RPMI7951 (cell line): ENCODE data around the gene FAM222B. TPM values are rescaled to one million over a fixed set of nuclear protein-coding genes. Genes with fewer than 3 reads are reported as not detected.

Experiments used
- DNase-seq: peaks from one replicate; pipeline ENCODE4 v3.0.0-alpha.2; 2012; ENCODE audit warnings: low read depth
- total RNA-seq: library from RNA; depleted of rRNA; stranded (reverse); fragments of >200 nt; shearing (Covaris generic); gene quantifications from 2 replicates; pipeline ENCODE4 v1.2.3, GENCODE V29; 2014

Gene FAM222B
- total RNA-seq, 1 experiment from 2014 or later = 3.4 TPM

DNA sequence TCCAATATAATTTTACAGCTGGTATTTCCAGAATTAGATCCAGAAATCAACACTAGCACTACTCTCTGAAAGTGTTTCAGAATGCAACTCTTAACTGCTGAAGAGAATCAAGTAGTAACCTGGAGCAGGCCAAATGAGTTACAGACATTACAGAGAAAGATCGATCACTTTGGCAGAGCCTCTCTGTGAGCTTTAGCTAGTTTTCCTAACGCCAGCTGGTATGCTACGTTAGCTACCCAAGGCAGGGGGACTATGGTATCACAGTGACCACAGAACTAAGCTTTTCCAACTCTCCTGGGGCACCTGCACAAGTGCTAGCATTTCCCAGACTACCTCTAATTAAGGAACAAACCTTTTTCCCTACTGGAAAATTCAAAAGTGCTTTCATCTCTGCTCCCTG is 68.4 kb downstream of the FAM222B start:
- DNase-seq = no peak

GRCh38 chr17:28773736-28774135 is 68.9 kb downstream of the FAM222B start:
- no peak for DNase-seq

DNA sequence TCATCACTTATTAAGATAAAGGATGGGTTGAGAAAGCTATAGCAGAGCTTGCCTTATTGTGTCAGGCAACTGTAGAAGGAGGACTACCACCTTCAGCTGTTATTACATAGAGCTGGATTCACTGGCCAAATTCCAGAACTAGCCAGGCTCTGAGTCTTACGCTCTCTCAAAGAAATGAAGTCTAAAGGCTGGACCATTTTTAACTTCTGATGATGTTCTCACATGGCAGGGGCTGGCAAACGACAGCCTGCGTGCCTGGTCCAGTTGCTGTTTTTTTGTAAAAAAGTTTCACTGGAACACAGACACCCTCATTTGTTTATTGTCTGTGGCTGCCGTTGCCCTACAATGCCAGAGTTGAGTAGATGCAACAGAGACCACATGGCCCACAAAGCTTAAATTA is 77.6 kb downstream of the FAM222B start:
- no peak for DNase-seq

DNA sequence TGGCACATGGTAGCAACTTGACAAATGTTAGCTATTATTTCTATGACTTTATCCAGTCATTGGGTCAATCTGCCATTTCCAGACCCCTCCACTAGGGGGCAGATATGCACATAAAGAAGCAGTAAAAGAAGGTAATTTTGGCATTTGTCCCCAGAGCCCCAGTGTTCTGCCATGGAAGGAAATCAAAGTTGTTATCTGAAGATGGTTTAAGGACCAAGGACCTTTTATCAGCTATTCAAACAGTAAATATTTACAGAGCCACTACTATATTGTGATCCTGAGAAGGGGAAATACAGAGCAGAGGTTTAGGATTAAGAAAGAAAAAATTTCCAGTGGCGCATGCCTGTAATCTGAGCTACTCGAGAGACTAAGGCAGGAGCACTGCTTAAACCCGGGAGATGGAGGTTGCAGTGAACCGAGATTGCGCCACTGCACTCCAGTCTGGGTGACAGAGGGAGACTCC is 78.8 kb downstream of the FAM222B start:
- peak; percentile 69 for DNase-seq

- no peak for DNase-seq
These were observed 79.3 kb downstream of the FAM222B start for GRCh38 chr17:28763137-28763799.

DNA sequence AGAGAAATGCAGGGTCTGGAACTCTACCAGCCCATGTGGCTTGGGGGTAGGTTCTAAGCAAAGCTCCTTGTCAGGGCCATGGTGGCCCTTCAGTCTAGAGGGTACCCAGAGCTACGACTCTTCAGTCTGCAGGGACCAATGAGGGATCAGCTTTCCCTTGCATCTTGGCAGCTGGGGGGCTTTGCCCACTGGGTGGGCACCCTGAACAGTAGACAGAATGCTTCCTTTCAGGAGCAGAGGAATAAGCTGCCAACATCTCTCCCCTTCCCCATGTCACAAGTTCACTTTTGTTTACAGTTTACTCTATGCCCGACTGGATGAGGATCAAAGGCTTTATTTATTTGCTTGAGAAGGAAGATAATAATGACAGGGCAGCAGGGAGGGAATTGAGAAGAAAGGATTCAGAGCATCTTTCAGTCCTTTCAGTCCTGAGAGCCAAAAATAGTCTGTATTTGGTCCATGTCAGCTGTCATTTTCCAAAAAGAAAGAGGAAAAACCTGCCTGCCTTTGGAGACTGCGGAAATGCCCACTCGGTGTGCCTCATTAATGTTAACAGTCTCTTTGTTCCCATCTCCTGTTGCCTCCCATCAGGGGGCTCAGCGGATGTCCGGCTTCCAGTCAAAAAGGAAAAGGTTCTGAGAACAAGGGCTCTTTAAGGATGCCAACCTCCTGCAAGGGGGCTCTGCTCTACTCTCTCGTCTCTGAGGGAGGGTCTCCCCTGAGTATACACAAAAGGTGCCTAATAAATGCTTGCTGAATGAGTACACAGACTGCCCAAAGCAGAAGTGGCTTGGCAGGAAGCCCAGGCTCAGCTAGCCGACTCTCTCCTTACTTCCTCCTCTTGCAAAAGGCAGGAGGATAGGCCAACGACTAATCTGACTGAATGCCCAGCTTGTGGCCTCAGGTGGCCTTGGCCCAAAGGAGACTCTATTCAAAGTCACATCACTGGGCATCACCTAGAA is 81.7 kb downstream of the FAM222B start:
- peak; percentile 43 for DNase-seq

GRCh38 chr17:28759256-28759865 is 83.2 kb downstream of the FAM222B start:
- no peak for DNase-seq

DNA sequence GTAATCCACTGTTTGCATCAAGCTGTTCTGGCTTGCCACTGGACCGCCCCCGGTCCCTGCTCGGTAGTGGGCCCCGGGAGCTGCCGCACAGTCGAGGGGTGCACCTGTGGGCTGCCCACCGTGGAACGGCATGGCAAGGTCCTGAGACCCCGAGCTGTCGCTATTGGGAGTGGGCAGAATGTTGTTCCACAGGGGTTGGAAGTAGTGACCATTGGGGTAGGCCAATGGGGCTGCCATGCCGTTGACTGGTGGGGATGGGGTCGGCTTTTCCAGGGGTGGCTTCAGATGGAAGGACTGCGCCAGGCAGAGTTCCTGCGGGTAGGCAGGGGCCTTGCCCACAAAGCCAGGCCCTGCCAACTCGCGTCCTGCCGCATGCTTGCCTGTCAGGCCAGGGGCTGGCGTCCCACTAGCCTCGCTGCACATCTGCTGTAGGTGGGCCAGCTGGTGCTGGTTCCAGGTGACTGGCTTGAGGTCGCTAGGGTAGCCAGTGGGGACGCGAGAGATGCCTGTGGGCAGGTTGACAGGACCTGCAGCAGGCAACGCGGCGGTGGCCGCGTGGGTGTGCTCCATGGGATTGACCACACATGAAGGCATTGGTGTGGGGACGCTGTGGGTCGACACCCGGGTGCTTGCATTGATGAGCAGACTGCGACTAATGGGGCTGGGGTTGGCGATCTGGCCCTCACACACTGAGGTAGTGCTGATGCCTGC is 84.0 kb downstream of the FAM222B start:
- DNase-seq = no peak

DNA sequence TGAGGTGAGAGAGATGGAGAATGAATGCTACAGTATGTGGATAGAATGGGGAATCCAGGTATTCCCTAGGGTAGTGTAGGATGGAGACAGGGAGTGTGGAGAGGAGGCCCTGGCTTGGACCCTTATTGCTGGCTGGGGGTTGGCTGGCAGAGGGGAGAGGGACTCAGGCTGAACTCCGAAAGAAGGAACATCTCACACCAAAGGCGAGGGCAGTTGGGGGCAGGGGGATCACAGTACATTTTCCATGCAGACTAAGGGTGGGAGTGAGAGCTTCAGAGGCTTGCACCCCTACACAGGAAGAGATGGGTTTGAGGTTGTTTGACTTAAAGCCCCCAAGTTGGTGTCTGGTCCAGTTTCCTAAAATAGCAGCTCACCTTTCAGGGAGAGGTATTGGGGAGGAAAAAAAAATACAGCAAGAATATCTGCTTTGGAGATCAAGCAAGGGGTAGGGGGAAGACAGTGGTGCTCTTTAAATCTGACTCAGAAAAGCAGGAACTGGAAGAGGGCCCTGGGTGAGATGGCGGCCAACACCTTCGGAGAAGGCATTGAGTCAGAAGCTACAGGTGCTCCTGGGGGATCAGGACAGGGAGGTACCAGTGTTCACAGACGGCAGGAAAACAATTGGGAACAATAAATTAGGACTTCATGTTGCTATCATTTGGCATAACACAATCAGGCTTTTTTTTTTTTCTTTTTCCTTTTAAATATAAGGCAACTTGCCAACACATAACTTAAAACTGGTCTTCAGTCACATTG is 86.4 kb downstream of the FAM222B start:
- no peak for DNase-seq

DNA sequence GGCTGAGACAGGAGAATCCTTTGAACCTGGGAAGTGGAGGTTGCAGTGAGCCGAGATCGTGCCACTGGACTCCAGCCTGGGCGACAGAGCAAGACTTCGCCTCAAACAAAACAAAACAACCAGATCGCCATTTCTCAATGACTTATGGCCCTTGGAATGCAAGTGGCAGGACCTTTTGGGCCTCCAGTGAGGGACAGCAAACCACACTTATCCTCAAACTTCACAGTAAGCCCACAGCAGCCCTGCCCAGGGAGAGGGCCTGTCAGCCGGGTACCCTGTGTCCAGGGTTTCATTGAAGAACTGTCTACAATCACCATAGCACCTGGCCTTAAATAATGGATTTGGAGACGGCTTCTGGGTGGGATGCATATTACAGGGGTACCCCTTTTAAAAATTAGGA is 87.1 kb downstream of the FAM222B start:
- DNase-seq = peak; percentile 33

GRCh38 chr17:28751600-28752366 is 90.8 kb downstream of the FAM222B start:
- no peak for DNase-seq

DNA sequence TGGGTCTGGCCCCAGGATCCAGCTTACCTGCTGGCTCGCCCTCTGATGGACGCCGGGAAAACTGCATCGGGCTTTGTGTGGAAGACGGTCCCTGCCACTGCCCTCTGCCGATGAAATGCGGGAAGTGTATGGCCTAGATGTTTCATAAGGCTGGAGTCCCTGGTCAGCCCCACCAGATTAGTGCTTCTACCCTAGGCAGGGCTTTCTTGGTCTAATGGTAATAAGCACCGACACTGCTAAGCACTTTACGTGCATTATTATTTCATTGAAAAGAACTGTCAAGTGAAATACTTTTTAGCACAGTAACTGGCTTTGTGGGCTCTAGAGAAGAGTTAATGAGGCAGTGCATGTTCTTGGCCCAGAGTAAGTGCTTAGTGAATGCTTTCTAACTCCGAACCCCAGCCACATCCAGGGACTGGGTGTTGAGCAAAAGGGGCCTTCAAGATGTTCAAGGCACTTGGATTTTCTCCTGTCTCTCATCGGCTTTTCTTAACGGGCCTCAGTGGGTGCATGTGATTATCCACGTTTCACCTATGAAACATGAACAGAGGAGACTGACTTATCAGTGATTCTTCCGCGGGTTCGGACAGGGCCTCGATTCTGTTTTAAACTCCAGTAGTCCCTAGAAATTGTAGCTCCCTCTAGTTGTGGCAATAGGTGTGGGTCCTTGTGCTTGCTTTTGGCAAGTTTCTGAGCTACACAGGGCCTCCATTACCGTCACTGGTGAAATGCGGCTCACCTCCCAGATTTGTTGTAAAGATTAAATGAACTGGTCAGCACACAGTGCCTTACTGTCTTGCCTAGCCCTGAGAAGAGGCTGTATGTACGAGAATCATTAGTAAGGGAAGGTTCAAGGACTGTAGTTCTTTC is 92.2 kb downstream of the FAM222B start:
- DNase-seq = peak; percentile 80

GRCh38 chr17:28749516-28750177 is 92.9 kb downstream of the FAM222B start:
- DNase-seq = no peak

- no peak for DNase-seq
These were observed 93.6 kb downstream of the FAM222B start for GRCh38 chr17:28748852-28749515.

DNA sequence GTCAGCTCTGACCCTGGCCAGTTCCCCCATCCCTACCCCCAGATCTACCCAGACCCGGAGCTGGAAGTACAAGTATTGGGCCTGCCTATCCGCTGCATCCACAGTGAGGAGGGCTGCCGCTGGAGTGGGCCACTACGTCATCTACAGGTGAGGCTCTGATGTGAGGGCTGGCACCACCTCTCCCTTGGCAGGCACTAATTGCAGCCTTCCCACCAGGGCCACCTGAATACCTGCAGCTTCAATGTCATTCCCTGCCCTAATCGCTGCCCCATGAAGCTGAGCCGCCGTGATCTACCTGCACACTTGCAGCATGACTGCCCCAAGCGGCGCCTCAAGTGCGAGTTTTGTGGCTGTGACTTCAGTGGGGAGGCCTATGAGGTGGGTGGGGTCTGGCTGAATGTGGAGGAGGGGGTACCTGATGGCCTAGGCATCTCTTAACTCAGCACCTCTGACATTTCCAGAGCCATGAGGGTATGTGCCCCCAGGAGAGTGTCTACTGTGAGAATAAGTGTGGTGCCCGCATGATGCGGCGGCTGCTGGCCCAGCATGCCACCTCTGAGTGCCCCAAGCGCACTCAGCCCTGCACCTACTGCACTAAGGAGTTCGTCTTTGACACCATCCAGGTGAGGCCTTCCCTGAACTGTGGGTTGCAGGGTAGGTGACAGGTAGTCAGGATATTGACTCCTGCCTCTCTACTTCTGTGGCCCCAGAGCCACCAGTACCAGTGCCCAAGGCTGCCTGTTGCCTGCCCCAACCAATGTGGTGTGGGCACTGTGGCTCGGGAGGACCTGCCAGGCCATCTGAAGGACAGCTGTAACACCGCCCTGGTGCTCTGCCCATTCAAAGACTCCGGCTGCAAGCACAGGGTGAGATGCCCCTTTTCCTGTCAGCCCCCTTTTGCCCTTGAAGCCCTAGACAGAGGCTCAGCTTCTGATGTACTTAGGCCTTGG is 94.5 kb downstream of the FAM222B start:
- no peak for DNase-seq

DNA sequence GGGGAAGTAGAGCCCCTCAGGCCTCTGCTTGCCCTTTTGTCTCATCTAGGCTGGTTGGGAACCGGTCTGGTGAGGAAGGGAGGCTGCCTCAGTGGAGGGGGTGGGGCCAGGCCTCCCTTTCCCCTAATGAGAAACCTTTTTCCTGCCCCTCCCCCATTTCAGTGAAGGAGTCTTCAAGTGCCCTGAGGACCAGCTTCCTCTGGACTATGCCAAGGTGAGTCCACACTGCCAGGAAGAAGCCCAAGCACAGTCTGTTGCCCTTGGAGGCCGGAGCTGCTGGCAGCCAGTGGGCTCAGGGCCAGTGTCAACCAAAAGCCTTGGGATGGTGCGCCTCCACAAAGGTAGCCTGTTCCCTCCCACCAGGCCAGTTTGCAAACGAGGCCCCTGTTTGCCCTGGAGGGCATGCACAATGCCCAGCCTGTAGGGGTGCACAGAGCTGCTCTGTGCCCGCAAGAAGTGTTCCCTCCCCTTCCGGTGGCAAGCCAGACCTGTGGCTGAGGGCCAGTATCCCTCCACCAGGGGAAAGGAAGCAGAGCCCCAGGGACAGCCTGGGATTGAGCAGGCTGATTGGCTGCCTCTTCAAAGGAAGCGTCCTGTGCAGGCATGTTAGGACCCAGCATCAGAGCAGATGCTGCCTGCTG is 95.4 kb downstream of the FAM222B start:
- no peak for DNase-seq
